Stimulated activated naive CD4-positive, alpha-beta T cell treated with Interleukin-2 at 50 U/mL for 16 hours (primary cell): ENCODE results near the gene ABCA1.
"Not testable (repeated sequence)": the region's sequence is repeated elsewhere in the genome, so short reads cannot be mapped to it uniquely, and the experiment has no call there.

Experiments
- DNase-seq: peaks from one replicate; lab custom pipeline; 2025; lab: John Stamatoyannopoulos, UW

The ABCA1 gene

GRCh38 chr9:104944871-104945270 lies 16.9 kb upstream of the ABCA1 start:
- no peak for DNase-seq

GRCh38 chr9:104944356-104944755 lies 16.4 kb upstream of the ABCA1 start:
- no peak for DNase-seq

DNA sequence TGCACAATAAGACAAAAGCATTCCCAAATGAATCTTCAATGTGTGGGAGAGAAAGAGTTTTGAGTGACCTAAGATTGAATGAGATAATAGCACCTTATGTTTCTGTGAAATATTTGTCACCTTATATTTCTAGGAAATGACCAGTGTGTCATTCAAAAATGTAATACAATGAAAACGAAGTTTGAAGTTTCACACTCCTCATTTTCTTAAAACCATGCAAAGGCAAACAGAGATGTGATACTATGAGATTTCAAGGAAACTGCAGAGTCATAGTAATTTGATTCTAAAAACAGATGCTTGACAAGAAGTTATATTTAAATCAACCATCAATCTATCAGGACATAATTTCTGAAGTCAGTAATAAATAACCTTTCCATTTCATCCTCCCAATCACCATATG lies 13.6 kb upstream of the ABCA1 start:
- DNase-seq, result no peak

DNA sequence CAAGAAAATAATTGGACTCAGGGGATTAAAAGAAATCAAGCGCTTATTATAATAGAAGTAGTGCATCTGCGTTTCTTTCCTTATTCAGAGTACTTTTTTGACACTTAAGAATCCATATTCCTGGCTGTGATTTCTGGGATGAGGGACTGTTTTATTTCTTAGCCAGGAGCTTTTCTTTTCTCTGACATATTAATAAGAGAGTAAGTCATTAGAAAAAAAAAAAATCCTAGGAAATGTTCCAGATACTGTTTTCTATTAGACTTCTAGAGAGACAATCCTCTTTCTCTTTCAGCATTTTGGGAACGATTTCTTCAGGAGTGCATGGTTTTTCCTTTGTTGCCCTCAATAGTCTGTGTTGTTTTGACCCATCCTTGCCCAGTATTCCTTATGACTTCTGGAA lies 8.3 kb upstream of the ABCA1 start:
- no peak for DNase-seq

GRCh38 chr9:104935501-104935810 lies 7.5 kb upstream of the ABCA1 start:
- DNase-seq, result not testable (repeated sequence)

GRCh38 chr9:104934691-104935500 lies 6.9 kb upstream of the ABCA1 start:
- DNase-seq, result no peak

- DNase-seq, result not testable (repeated sequence)
Observed at GRCh38 chr9:104933091-104933490, 5.1 kb upstream of the ABCA1 start.

DNA sequence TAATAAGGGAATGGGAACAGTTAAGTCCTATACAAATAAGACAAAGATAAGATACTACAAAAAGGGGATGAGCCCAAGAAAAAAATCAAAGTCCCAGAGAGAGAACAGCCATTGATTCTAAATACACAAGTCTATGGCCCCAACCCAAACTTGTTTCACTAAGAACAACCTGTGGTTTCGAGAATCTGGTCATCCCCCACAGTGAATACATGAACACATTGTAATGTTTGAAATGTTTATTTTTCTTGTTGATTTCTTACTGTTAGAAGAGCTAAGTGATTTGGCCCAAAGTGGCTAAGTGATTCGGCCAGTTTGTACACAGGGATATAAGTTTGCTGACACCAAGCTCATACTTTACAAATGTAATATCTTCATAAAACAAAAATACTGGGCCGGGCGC lies 3.3 kb upstream of the ABCA1 start:
- DNase-seq, result no peak

DNA sequence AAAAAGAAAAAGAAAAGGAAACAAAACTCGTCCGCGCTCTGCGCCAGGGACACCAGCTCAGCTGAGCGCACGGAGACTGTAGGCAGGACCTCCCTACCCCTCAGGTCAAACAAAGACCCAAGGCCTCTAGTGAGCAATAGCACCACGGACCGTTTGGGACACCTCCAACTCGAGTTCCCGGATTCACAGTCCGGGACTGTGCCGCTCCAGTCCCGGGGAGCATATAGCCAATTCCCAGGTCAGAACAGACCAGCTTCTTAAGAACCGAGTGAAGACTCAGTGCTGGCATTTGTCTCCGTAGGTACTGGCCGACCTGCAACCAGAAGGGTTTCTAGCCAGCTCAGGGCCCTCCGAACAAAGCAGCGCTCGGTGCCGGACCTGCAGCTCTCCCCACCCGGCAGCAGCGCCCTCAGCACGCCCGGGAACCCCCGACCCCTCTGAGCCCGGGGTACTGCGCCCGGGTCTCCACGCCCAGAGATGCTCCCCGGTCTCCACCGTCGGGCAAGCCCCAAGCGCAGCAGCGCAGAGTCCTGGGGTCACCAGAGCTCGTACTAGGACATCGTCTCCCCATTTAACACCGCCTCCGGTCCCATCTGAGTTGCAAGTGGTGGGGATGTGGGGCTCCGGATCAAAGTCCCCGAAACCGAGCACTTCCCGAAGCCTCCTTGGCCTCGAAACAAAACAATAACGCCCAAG lies 591 bp downstream of the ABCA1 start:
- DNase-seq, result no peak

DNA sequence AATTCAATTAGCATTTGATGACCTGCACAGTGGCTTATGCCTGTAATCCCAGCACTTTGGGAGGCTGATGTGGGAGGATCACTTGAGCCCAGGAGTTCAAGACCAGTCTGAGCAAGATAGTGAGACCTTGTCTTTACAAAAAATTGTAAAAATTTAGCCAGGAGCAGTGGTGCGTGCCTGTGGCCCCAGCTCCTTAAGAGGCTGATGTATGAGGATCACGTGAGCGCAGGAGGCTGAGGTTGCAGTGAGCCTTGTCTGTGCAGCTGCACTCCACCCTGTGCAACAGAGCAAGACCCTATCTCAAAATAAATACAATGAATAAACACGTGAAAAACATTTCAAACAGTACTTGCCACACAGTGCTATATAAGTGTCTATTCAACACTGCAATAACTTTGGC lies 4.2 kb downstream of the ABCA1 start:
- no peak for DNase-seq

DNA sequence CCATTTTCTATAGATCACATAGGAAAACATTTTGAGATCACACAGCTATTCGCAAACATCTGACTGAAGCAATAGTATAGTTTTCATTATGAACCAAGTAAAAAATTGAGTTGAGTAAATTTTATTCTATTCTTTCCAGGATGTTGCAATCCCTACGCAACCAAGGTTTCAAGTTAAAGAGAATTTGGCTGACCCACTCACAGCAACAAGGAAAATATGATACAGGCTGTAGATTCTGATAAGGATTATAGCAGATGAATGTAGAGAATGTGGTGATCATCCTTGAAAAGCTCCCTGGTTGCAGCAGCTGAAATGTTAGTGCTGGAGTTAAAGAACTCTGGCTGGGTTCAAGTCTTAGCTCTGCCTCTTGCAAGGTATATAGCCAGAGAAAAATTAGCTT lies 4.7 kb downstream of the ABCA1 start:
- no peak for DNase-seq

DNA sequence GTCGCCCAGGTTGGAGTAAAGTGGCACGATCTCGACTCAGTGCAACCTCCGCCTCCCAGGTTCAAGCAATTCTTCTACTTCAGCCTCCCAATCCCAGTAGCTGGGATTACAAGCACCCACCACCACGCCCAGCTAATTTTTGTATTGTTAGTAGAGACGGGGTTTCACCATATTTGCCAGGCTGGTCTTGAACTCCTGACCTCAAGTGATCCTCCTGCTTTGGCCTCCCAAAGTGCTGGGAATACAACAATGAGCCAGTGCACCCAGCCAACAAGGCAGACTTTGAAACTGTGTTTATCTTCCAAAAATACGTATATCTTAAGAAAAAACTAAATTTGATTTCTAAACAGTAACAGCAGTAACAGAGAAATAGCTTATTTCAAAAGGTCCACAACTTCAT lies 5.2 kb downstream of the ABCA1 start:
- DNase-seq, result not testable (repeated sequence)

GRCh38 chr9:104921067-104921741 lies 6.8 kb downstream of the ABCA1 start:
- DNase-seq, result no peak

- DNase-seq, result no peak
Observed at GRCh38 chr9:104915753-104916152, 12.2 kb downstream of the ABCA1 start.

- DNase-seq, result no peak
Observed at GRCh38 chr9:104915049-104915448, 12.9 kb downstream of the ABCA1 start.

- DNase-seq, result no peak
Observed at GRCh38 chr9:104914466-104914865, 13.5 kb downstream of the ABCA1 start.

DNA sequence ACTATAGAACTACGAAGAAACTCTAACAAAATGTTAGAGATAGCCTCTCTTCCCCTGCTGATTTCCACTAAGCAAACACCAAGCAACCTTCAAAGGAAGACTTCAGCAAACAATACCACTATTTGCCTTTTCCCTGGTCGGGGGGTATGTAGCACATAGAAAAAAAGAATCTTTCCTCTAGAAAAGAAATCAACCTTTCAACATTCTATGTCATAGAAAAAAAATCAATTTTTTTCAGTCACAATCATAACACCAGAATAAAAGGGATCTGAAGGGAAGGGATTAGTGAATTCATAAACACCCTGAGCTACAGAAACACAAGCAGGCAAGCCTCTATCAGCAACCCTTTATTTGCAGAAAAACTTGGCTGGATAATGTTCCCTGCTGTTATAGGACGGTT lies 15.3 kb downstream of the ABCA1 start:
- no peak for DNase-seq

DNA sequence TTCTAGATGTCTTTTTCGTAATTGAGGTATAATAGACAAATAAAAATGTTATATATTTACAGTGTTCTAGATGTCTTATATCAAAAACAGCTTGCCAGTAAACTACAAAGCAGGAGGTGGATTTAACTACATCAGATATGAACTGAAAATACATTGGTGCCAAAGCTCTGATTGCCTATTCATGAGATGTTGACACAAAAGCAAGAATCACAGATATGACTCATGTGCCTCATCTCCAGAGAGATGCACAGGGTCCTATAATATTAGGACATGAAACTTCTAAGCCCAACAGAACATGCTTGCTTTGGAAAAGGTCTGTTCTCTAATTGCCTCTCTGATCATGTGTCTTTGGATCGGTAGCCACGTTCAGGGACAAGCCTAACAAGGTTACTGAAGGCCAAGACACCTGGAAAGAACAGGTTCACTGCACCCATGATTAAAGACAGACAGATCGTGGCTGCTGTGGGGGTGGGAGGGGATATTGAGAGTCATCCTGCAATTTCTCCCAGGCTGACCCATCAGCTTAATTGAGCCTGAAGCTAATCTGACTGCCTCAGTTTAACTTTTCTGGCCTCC lies 16.8 kb downstream of the ABCA1 start:
- DNase-seq, result no peak

DNA sequence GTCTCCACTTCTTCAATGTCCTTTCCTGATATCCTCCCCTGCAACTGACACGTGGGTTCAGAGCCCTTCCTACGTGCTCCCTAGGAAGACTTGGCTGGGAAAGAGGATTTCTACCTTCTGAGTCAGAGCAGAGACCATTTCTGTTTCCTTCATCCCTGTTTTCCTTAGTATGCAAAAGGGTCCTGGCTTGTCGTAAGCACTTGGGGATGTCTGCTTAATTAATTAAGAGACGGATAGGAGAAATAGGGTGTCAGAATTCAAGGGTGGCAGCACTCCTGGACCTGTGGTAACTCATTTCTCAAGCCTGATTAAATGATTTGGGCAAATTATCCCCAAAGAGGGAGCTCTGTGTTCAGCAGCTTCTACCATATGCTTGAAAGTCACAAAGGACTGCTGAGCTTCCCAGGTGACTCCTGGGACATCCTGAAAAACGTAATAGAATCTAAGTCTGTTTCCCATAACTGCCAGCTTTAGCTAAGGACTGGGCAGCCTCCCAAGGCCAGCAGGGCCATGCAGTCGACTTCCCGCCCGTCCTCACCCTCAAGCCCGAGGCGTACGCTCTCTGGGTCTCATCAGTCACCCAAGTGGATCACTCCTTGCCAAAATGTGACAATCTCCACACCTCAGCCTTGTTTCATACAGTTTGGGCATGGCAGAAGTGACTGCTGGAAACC lies 20.5 kb downstream of the ABCA1 start:
- no peak for DNase-seq

- no peak for DNase-seq
Observed at GRCh38 chr9:104906441-104907277, 21.3 kb downstream of the ABCA1 start.

DNA sequence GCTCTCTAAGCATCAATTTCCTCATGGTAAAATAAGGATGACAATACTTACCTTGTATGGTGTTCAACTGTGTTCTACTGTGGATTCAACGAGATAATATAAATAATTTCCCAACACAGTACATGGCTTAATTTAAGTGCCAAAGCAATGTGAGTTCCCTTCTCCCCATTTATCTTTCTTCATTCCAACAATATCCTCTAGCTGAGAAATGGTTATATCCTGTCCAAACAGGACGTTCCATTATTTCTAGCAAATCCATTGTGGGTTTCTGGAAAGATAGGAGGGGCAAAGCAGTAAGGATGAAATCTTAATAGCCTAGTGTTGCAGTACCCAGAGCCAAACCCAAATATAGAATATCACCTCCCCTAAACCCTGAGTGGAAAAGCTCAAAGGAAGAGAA lies 22.0 kb downstream of the ABCA1 start:
- no peak for DNase-seq
